ENCODE data around the gene MDH2.
"Not testable (repeated sequence)": the region's sequence is repeated elsewhere in the genome, so short reads cannot be mapped to it uniquely, and the experiment has no call there.

Gene MDH2, protein sequence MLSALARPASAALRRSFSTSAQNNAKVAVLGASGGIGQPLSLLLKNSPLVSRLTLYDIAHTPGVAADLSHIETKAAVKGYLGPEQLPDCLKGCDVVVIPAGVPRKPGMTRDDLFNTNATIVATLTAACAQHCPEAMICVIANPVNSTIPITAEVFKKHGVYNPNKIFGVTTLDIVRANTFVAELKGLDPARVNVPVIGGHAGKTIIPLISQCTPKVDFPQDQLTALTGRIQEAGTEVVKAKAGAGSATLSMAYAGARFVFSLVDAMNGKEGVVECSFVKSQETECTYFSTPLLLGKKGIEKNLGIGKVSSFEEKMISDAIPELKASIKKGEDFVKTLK

GRCh38 chr7:76047811-76048667, at the start of gene MDH2, which contains the start of gene STYXL1:
MDH2 (plus strand) TSS chr7:76048106; CDS start chr7:76048161, 55 bp downstream.
STYXL1 (minus strand) TSS chr7:76048000; CDS start chr7:76030523, 17,477 bp downstream.
- DNase-seq: peak; percentile 93

DNA sequence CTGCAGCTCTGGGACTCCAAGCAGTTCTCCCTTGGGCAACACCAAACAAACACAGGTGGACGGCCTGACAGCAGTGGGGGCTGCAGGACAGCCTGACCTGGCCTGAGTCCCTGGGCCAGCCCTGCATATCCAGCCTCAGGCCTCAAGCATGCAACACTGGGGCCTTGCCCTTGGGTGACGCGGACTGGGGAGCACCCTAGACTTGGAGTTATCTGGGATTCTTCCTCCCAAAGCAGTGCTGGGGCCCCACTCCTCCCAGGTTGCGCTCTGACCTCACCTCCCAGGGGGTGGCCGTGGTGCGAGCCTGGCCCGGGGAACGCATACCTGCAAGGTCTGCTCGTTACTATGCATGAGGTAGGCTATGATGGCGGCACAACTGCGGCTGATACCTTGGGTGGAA, 47.3 kb upstream of the MDH2 start:
- no peak for DNase-seq

DNA sequence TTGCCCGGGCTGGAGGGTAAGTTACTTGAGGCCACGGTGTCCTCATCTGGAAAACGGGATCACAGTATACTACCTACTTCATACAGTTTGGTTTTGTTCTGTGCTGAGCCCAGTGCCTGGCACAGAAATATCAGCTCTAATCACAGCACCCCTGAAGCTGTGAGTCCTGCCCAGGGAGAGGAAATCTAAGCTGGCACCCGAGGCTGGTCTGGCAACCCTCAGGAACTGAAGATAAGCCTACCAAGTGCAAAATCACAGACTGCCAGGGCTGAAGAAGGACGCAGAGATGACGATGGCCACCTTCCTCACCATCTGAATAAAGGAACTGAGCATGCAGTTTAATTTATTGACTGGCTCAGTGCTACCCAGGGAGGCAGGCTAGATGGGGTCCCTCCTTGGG, 45.8 kb upstream of the MDH2 start:
- no peak for DNase-seq

DNA sequence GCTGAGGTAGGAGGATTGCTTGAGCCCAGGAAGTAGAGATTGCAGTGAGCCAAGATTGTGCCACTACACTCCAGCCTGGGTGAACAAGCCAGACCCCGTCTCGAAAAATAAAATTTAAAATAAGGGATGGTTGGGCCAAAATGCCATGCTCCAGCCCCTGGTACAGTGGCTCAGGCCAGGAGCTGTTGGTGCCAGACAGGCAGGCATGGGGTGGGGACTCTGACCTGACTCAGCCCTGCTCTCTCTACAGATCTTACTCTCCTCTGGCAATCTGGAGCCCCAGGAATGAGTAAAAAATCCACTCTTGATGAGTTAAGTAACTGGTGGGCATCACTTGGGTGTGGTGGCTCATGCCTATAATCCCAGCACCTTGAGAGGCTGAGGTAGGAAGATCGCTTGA, 45.1 kb upstream of the MDH2 start:
- no peak for DNase-seq

GRCh38 chr7:76003351-76003750, 44.6 kb upstream of the MDH2 start:
- no peak for DNase-seq

DNA sequence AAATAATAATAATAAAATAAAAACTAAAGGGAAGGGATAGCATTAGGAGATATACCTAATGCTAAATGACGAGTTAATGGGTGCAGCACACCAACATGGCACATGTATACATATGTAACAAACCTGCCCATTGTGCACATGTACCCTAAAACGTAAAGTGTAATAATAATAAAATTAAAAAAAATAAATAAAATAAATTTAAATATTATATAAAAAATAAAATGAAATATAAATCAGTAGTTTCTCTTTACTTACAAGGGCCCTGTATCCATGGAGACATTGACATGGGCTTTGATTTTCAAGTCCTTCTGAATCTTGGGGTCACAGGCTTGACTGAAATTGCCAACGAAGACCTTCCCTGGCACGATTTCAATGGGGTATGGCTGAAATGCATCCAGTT, 42.9 kb upstream of the MDH2 start:
- not testable (repeated sequence) for DNase-seq

- DNase-seq: no peak
Measured at GRCh38 chr7:76008156-76008687, 39.7 kb upstream of the MDH2 start.

DNA sequence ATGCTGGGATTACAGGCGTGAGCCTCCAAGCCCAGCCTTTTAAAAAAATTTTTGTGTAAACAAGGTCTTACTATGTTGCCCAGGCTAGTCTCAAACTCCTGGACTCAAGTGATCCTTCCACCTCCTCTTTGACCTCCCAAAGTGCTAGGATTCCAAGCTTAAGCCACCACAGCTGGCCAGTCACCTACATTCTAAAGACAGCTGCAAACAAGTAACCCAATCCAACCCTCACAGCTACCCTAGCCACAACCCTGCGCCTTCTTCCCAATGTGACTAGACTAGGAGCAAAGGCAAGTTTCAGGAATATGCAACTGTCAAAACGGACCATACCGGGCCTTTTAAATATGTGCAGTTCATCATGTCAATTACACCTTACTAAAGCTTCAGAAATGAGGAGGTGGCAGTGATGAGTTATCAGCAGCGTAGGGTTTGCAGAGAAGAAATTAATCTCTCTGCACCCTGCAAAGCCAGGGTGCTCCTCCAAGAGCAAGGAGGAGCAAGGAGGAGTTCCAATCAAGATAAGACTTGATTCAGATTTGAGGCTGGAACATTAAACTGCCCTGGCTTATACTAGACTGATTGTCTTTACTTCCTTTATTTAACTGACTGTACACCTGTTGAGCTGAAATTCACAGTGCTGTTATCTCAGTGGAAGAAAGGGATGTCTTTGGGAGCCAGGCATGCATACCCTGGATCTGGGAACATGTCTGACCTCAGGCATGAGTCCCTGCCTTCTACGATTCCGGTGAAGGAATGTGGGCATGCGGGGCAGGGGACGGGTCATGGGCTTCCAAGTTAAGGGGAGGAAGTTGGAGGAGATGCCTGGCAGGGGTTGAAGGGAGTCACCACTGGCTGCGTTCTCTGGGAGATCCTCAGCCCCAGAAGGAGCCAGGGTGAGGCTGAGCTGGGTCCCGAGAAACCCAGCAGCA, 38.0 kb upstream of the MDH2 start:
- DNase-seq: no peak

DNA sequence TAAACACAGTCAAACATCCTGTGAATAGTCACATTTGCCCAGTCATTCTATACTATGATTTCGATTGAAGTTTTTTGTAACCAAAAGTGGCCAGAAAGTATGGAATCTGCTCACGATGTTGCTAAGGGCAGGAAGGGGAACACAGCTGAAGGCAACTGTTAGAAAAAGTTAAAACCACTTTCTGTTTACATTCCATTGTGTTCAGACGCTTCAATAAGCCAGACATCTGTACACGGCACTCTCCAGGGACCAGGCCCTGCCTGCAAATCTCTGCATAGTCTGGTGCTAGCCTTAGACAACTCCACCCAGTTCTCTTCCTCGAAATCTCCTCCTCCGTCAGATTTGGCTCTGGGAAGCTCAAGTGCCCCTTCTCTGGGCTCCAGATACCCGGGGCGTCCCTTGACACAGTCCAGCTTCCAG, 36.5 kb upstream of the MDH2 start:
- no peak for DNase-seq

DNA sequence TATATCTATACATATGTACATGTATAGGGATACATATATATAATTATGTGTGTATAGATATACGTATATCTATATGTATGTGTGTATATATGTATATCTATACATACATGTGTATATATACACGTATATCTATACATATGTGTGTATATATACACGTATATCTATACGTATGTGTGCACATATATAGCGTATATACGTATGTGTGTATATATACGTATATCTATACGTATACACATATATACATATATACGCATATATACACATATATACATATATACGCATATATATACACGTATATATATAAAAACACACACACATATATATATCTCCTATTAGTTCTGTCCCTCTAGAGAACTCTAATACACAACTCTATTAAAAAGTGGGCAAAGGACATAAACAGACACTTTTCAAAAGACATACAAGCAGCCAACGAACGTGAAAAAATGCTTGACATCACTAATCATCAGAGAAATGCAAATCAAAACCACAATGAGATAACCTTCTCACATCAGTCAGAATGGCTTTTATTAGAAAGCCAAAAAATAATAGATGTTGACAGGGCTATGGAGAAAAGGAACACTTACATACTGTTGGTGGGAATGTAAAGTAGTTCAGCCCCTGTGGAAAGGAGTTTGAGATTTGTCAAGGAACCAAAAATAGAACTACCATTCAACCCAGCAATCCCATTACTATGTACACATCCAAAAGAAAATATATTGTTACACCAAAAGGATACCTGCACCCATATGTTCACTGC, 31.5 kb upstream of the MDH2 start:
- DNase-seq: no peak

- not testable (repeated sequence) for DNase-seq
Measured at GRCh38 chr7:76018520-76018919, 29.4 kb upstream of the MDH2 start.

DNA sequence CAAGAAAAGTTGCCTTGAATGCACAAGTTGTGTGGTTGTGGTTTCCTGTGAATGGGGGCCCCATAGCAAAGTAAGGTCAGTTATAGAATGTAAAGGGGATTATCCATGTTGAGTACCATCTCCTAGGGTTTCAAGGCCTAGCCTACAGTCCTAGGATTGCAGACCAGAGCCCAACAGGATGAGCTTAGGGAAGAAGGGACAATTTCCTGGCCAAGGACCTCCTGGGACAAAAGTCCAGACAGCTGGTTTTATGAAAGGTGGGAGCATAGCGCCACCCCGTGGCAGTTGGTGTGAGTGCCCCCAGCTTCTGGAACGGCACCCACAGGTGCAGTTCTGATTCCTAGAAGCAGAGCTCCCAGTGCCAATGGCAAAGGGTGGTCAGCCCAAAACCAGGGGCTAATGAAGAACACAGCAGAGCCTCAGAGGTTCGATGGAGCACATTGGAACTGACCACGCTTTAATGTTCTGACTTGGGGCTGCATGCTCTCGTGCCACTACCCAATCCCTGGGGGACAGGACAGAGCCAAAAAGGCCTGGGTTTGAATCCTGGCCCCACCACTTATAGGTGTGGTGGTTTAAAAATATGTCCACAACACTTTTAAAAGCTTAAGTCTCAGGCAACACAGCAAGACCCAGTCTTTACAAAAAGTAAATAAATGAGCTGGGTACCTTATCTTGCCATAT, 27.7 kb upstream of the MDH2 start:
- DNase-seq: peak; percentile 74

DNA sequence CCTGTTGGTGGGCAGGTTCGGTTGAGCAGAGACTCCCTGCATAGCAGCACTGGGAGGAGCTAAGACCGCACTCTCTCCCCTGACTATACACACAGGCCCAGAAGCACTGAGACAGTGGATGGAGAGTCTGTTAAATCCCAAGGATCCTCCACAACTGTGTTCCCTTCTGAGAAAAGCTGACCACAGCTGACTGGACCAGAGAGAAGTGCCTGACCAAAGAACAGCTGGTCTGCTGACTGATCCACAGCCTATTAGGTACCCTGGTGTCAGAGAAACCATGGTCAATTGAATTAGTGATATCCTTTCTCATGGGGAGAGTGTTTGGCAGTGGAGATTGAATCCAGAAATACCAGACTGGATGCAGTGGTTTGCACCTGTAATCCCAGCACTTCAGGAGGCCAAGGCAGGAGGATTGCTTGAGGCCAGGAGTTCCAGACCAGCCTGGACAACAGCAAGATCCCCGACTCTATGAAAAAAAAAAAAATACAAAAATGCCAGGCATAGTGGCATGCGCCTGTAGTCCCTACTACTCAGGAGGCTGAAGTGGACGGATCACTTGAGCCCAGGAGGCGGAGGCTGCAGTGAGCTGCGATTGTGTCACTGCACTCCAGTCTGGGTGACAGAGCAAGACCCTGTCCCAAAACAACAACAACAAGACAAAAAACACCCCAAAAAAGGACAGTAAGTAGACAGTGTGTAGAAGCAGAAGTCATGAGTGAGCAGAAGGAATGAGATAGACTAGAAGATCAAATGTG, 25.7 kb upstream of the MDH2 start:
- no peak for DNase-seq

- no peak for DNase-seq
Measured at GRCh38 chr7:76023002-76023401, 24.9 kb upstream of the MDH2 start.

DNA sequence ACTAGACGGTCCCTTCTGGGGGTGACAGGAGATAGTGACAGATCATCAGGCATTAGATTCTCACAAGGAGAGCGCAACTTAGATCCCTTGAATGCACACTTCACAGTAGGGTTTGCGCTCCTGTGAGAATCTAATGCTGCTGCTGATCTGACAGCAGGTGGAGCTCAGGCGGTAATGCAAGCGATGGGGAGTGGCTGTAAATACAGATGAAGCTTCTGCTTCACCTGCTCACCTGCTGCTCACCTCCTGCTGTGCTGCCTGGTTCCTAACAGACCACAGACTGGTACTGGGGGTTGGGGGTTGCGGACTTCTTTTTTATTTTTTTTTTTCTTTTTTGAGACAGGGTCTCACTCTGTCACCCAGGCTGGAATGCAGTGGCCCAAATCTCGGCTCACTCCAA, 18.2 kb upstream of the MDH2 start:
- peak; percentile 33 for DNase-seq

DNA sequence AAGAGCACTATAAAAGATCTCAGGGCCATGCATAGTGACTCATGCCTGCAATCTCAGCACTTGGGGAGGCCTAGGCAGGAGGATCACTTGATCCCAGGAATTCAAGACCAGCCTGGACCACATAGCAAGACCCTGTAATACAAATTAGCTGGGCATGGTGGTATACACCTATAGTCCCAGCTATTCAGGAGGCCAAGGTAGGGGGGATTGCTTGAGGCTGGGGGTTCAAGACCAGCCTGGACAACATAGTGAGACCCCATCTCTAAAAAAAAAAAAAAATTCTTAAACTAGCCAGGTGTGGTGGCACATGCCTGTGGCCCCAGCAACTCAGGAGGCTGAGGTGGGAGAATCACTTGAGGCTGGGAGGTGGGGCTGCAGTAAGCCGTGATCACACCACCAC, 15.9 kb upstream of the MDH2 start:
- no peak for DNase-seq

GRCh38 chr7:76037310-76037709, 10.6 kb upstream of the MDH2 start:
- DNase-seq: no peak

GRCh38 chr7:76040126-76040525, 7.8 kb upstream of the MDH2 start:
- DNase-seq: no peak

GRCh38 chr7:76044375-76044865, 3.5 kb upstream of the MDH2 start:
- no peak for DNase-seq

GRCh38 chr7:76047305-76047810, 548 bp upstream of the MDH2 start:
- no peak for DNase-seq
